Measurements from ENCODE around the gene CCDC3.

- no peak for TF ChIP-seq POLR2A (IDR thresholded peaks at IDR 0.05; ENCODE audit: extremely low read depth, insufficient read length)
- no peak for TF ChIP-seq CTCF (IDR thresholded peaks at IDR 0.05; ENCODE audit: low read depth, low read length)
- TF ChIP-seq MYC (IDR thresholded peaks at IDR 0.05; ENCODE audit: low read depth, low read length) = no peak
- no peak for TF ChIP-seq MAX (IDR thresholded peaks at IDR 0.05; ENCODE audit: low read depth, low read length)
These were observed 85.8 kb downstream of the CCDC3 start for GRCh38 chr10:12915637-12916168.

All from NB4 (cell line).